Endothelial cell of umbilical vein (primary cell): ENCODE results near the gene ZSCAN12. TPM values are rescaled to one million over a fixed set of nuclear protein-coding genes. Genes with fewer than 3 reads are reported as not detected.

Experiments
- BruUV-seq: library from RNA; stranded (reverse); fragments of 400-500 nt; replicated peaks from 2 replicates; lab custom pipeline; 2021; lab: Mats Ljungman, UMichigan
- CTCF ChIA-PET: fragments of 300-600, 350-600 bp; sonication (Branson Sonifier 250); formaldehyde crosslinking; loops from one replicate; lab custom pipeline; 2021; ENCODE audit warnings: antibody characterized with exemption, inconsistent platforms; lab: Charles Lee
- POLR2A ChIA-PET: fragments of 300-600, 350-600 bp; sonication (Branson Sonifier 250); formaldehyde crosslinking; loops from one replicate; lab custom pipeline; 2021; ENCODE audit warnings: antibody characterized with exemption, inconsistent platforms; lab: Charles Lee
- DNase-seq: peaks from one replicate; pipeline ENCODE4 v3.0.0-alpha.2; 2011; ENCODE audit warnings: low read depth, low spot score
- FAIRE-seq: peaks from 2 replicates; lab custom pipeline; 2011; peaks lifted over from hg19 to GRCh38; lab: Jason Lieb, UNC
- H2AFZ ChIP-seq: 2 replicates; pipeline ENCODE4 v1.6.0; 2012; ENCODE audit warnings: low read depth, low read length, control low read depth, inconsistent platforms
- H3K27ac ChIP-seq: 2 replicates; pipeline ENCODE4 v1.5.1; 2011; ENCODE audit warnings: low read depth, mild to moderate bottlenecking, control low read depth, low read length, moderate library complexity; ENCODE audit not compliant: insufficient read depth
- H3K27me3 ChIP-seq, 2 experiments: 2 replicates each; pipeline versions ENCODE4 v1.6.0 to v1.6.1; 2011; ENCODE audit warnings: low read length in 2 of 2, mixed read lengths in 1 of 2; ENCODE audit not compliant: control insufficient read depth in 2 of 2, insufficient read depth in 2 of 2
- H3K36me3 ChIP-seq, 2 experiments: 2 replicates in 1 of 2; 3 replicates in 1 of 2; pipeline ENCODE4 v1.5.1; 2011; ENCODE audit warnings: low read length in 2 of 2, mild to moderate bottlenecking in 1 of 2, moderate library complexity in 1 of 2; ENCODE audit not compliant: control insufficient read depth in 2 of 2, insufficient read depth in 2 of 2; ENCODE audit errors: extremely low read depth in 1 of 2
- H3K4me1 ChIP-seq: 3 replicates; pipeline ENCODE4 v1.5.1; 2011; ENCODE audit warnings: mild to moderate bottlenecking, low read length; ENCODE audit not compliant: control insufficient read depth, insufficient read depth; ENCODE audit errors: extremely low read depth
- H3K4me2 ChIP-seq: 2 replicates; pipeline ENCODE4 v1.6.1; 2011; ENCODE audit warnings: low read length, control low read depth, mixed read lengths; ENCODE audit not compliant: insufficient read depth
- H3K4me3 ChIP-seq, 3 experiments: fragments of 200-600 bp in 1 of 3; sonication (generic), shearing (Covaris generic) in 1 of 3; replicated peaks in 1 of 3; 2 replicates each; pipeline ENCODE4 v1.5.1; 2011 to 2016; ENCODE audit warnings: control low read depth in 3 of 3, low read length in 3 of 3, mild to moderate bottlenecking in 2 of 3, inconsistent platforms in 1 of 3, low read depth in 1 of 3, moderate library complexity in 1 of 3; ENCODE audit not compliant: insufficient read depth in 1 of 3
- H3K79me2 ChIP-seq: 2 replicates; pipeline ENCODE4 v1.6.0; 2012; ENCODE audit warnings: low read length, inconsistent platforms; ENCODE audit not compliant: control insufficient read depth, insufficient read depth
- H3K9ac ChIP-seq: replicated peaks from 2 replicates; pipeline ENCODE3; 2011; ENCODE audit warnings: low read length, control low read depth; ENCODE audit not compliant: insufficient read depth; ENCODE audit errors: extremely low read depth
- H3K9me1 ChIP-seq: replicated peaks from 3 replicates; pipeline ENCODE4 v1.6.0; 2011; ENCODE audit warnings: mild to moderate bottlenecking, low read length; ENCODE audit not compliant: control insufficient read depth, insufficient read depth; ENCODE audit errors: extremely low read depth
- H3K9me3 ChIP-seq: replicated peaks from 2 replicates; pipeline ENCODE4 v1.5.1; 2012; ENCODE audit warnings: low read length, inconsistent platforms; ENCODE audit not compliant: control insufficient read depth, insufficient read depth
- H4K20me1 ChIP-seq: replicated peaks from 2 replicates; pipeline ENCODE3; 2011; ENCODE audit warnings: mild to moderate bottlenecking, low read length; ENCODE audit not compliant: control insufficient read depth, insufficient read depth; ENCODE audit errors: extremely low read depth
- CTCF ChIP-seq, 2 donors: IDR thresholded peaks; 1 replicate in 1 of 2; 2 replicates in 1 of 2; pipeline ENCODE4 v1.5.1; 2011; ENCODE audit warnings: low read length in 2 of 2, mild to moderate bottlenecking in 2 of 2, moderate library complexity in 2 of 2, control low read depth in 1 of 2, inconsistent platforms in 1 of 2, low read depth in 1 of 2; ENCODE audit not compliant: insufficient read depth in 1 of 2; ENCODE audit errors: extremely low read depth in 1 of 2
- EZH2 ChIP-seq: IDR thresholded peaks from 2 replicates; pipeline ENCODE4 v1.6.1; 2012; ENCODE audit warnings: borderline replicate concordance, low read depth, mild to moderate bottlenecking, moderate library complexity, low read length, inconsistent platforms; ENCODE audit not compliant: severe bottlenecking
- FOS ChIP-seq: IDR thresholded peaks from 2 replicates; pipeline ENCODE4 v1.6.1; 2011; ENCODE audit warnings: mild to moderate bottlenecking, low read length, moderate library complexity, borderline replicate concordance; ENCODE audit not compliant: insufficient read depth
- GATA2 ChIP-seq: IDR thresholded peaks from 2 replicates; pipeline ENCODE4 v1.7.0; 2011; ENCODE audit warnings: low read depth, mild to moderate bottlenecking, moderate library complexity, mixed read lengths, low read length; ENCODE audit not compliant: insufficient read length, insufficient read depth
- JUN ChIP-seq: IDR thresholded peaks from 2 replicates; pipeline ENCODE4 v1.6.1; 2011; ENCODE audit warnings: borderline replicate concordance, low read depth; ENCODE audit not compliant: insufficient read length, insufficient read depth
- MAX ChIP-seq: IDR thresholded peaks from 2 replicates; pipeline ENCODE4 v1.6.1; 2011; ENCODE audit not compliant: insufficient read depth, insufficient read length
- MYC ChIP-seq: IDR thresholded peaks from one replicate; pipeline ENCODE4 v1.6.1; 2011; ENCODE audit warnings: mild to moderate bottlenecking, low read depth, low read length
- POLR2A ChIP-seq: IDR thresholded peaks from 2 replicates; pipeline ENCODE4 v1.6.1; 2012; ENCODE audit warnings: low read depth, mild to moderate bottlenecking, control low read depth, low read length
- POLR2AphosphoS5 ChIP-seq: IDR thresholded peaks from 2 replicates; pipeline ENCODE4 v1.6.1; 2012; ENCODE audit warnings: low read depth, mild to moderate bottlenecking, control low read depth, low read length, moderate library complexity; ENCODE audit not compliant: insufficient read depth
- dilution Hi-C: fragments of 300-500 bp; cut with MboI; formaldehyde crosslinking; loops from one replicate; pipeline ENCODE4 v1.15.0; 2019; ENCODE audit warnings: low sequenced_read_pairs; ENCODE audit not compliant: extremely low pct_ligation_motif_present
- intact Hi-C: fragments of 100-400 bp; cut with micrococcal nuclease; formaldehyde crosslinking; loops from one replicate; pipeline ENCODE4 v1.10.0; 2022
- polyA plus RNA-seq, 4 experiments: library from polyadenylated mRNA; depleted of rRNA in 3 of 4; stranded (reverse) in 3 of 4; unstranded in 1 of 4; fragments of >200 nt; gene quantifications; 2 replicates each; pipeline versions ENCODE4 v1.2.1 to v1.2.3, GENCODE V29; 2011 to 2012; ENCODE audit warnings: missing spikeins in 1 of 4
- total RNA-seq: library from RNA; stranded (reverse); gene quantifications from 2 replicates; pipeline ENCODE4 v1.2.3, GENCODE V29; 2021

The ZSCAN12 gene
- total and polyA plus RNA-seq, 2 donors (not counting 3 experiments of a cell fraction or from before 2014, with no cell fraction given) = 1.3 to 4.4 TPM

- Histone ChIP-seq H3K4me3 (peak within 1 kb of the TSS; percentile 58 to 79 (median 63)), H3K36me3 (no peaks in the 10 kb centered on the region), H3K9me3 (no peaks in the 10 kb centered on the region), H3K4me1 (no peaks in the 10 kb centered on the region), H4K20me1 (no peaks in the 10 kb centered on the region), H3K4me2 (peak within 1 kb of the TSS; percentile 72), H2AFZ (peak within 1 kb of the TSS; percentile 84), H3K9ac (peak within 1 kb of the TSS; percentile 41), H3K27me3 (peaks cover 5 to 12% of the 10 kb centered on the region in 2 experiments), H3K79me2 (no peaks in the 10 kb centered on the region), H3K9me1 (no peaks in the 10 kb centered on the region), H3K27ac (no peak within 1 kb of the TSS)
- POLR2A ChIA-PET = interaction anchor here (0.5 kb wide), 1 partner anchor 320 kb away, joined by 3 read pairs; no protein-coding TSS in a partner anchor
- DNase-seq (peak; percentile 76), FAIRE-seq (peak; percentile 95)
- no TSS peak for BruUV-seq
- CTCF ChIA-PET = interaction anchor here (1.0 kb wide), 1 partner anchor 162 kb away, joined by 3 read pairs; the partner anchor contains the start of gene PGBD1
- dilution Hi-C loops = no loop called here
- intact Hi-C loops = loop anchor here (1.0 kb wide), 2 partner anchors 44 to 46 kb away; partner anchors contain the start of gene ZSCAN12
- TF ChIP-seq FOS (peak; percentile 29), EZH2 (no peak), GATA2 (no peak), JUN (peak; percentile 42), MYC (no peak), POLR2A (peak; percentile 28), CTCF (IDR thresholded peaks at IDR 0.05; ENCODE audit: extremely low read depth in 1 of 2, insufficient read depth in 1 of 2, low read depth in 1 of 2, low read length in 2 of 2) (no peak), POLR2AphosphoS5 (peak; percentile 50), MAX (no peak)
These were observed 43.7 kb upstream of the ZSCAN12 start, which contains the start of gene ZSCAN23 for GRCh38 chr6:28443112-28443773. Gene ZSCAN23, minus strand, starts transcription at chr6:28443491. Its CDS starts 7,225 bp downstream, at chr6:28436266.
